ENCODE results near the gene POLR2A. TPM values are rescaled to one million over a fixed set of nuclear protein-coding genes. Genes with fewer than 3 reads are reported as not detected.

The POLR2A gene
- total and polyA plus RNA-seq, 2 of the 4 experiments (the other 2 are of a cell fraction) = 54.0 to 56.6 TPM

- H3K56ac ChIP-seq (ENCODE audit: extremely low read depth, insufficient read depth, low read length) = no peak overlapping the region
- no peak overlapping the region for H4K91ac ChIP-seq (ENCODE audit: insufficient read depth, low read depth, low read length)
- in situ Hi-C loops (cut with MboI; ENCODE audit: low sequenced_read_pairs) (no loop called here), intact Hi-C loops (cut with micrococcal nuclease) (no loop called here), dilution Hi-C loops (cut with HindIII; ENCODE audit: low sequenced_read_pairs, unreplicated experiment) (no loop called here)
- H2BK5ac ChIP-seq (ENCODE audit: low read depth, low read length, poor library complexity, severe bottlenecking) = no peak overlapping the region
- no peak overlapping the region for H3K4me2 ChIP-seq (ENCODE audit: low read depth, low read length)
- no peak overlapping the region for H3K23ac ChIP-seq (ENCODE audit: low read depth, low read length)
- H2AK5ac ChIP-seq (ENCODE audit: low read depth, low read length) = no peak overlapping the region
- H2AFZ ChIP-seq (replicated peaks; ENCODE audit: low read length, poor library complexity) = no peak overlapping the region
- no peak overlapping the region for H3K4me3 ChIP-seq (ENCODE audit: insufficient read depth, low read depth, low read length)
- no peak overlapping the region for H3K4ac ChIP-seq (ENCODE audit: low read depth, low read length)
- BruUV-seq (replicated peaks) = TSS peak; percentile 8
- H2BK120ac ChIP-seq (ENCODE audit: low read depth, low read length) = no peak overlapping the region
- H3K9ac ChIP-seq (ENCODE audit: low read depth, low read length) = no peak overlapping the region
- no peak for TF ChIP-seq FOS (IDR thresholded peaks at IDR 0.05; ENCODE audit: low read depth, low read length)
- peak; percentile 22; the same call in 1 of the 2 replicates for TF ChIP-seq SMC3 (IDR thresholded peaks at IDR 0.05; ENCODE audit: low read depth, low read length)
- TF ChIP-seq MAFK (IDR thresholded peaks at IDR 0.05; ENCODE audit: low read depth, low read length) = no peak
- TF ChIP-seq CTCF (conservative IDR thresholded peaks at IDR 0.05; ENCODE audit: low read depth, low read length) = peak; percentile 25; the same call in 1 of the 2 replicates
- peak; percentile 29; the same call in 1 of the 2 replicates for TF ChIP-seq RAD21 (IDR thresholded peaks at IDR 0.05; ENCODE audit: low read length)
- TF ChIP-seq POLR2A (IDR thresholded peaks at IDR 0.05; ENCODE audit: low read depth, low read length) = no peak
- H3K27ac ChIP-seq (ENCODE audit: insufficient read depth, low read length) = no peak overlapping the region
- ChIA-PET CTCF (interaction anchor here (1.2 kb wide), 1 partner anchor 11 kb away, joined by 3 read pairs; no protein-coding TSS in a partner anchor), POLR2A (ENCODE audit: unreplicated experiment) (no interaction called here)
- H3K36me3 ChIP-seq (ENCODE audit: control insufficient read depth, insufficient read depth, low read length) = peaks cover 73% of the 10 kb centered on the region
- no peak overlapping the region for H3K18ac ChIP-seq (ENCODE audit: low read depth, low read length)
- H3K9me3 ChIP-seq (ENCODE audit: control insufficient read depth, insufficient read depth, low read length) = no peaks in the 10 kb centered on the region
- H4K5ac ChIP-seq (ENCODE audit: low read depth, low read length) = no peak overlapping the region
- H2AK9ac ChIP-seq (replicated peaks; ENCODE audit: low read depth, low read length, poor library complexity) = no peak overlapping the region
- no peak overlapping the region for H2BK20ac ChIP-seq (ENCODE audit: low read depth, low read length)
- H2BK15ac ChIP-seq (ENCODE audit: low read depth, low read length) = no peak overlapping the region
- no peak for ATAC-seq (ENCODE audit: low read depth)
- peaks cover 32 to 39% of the 10 kb centered on the region in 2 experiments for H3K79me1 ChIP-seq (ENCODE audit: low read depth in 1 of 2, low read length in 2 of 2)
- 93% methylated on average over 11 of the region's 14 CpGs; no CpG with 5 or more reads in 1 of the 2 experiments for WGBS, 2 experiments (ENCODE audit: extremely low coverage in 2 of 2, insufficient read length in 1 of 2)
- peaks cover 2% of the 10 kb centered on the region; the same call in 1 of the 2 replicates for H3K9me1 ChIP-seq (ENCODE audit: insufficient read depth, low read length)
- no peak overlapping the region for H3K14ac ChIP-seq (replicated peaks; ENCODE audit: low read depth, low read length)
- DNase-seq = no peak
- H4K20me1 ChIP-seq (ENCODE audit: insufficient read depth, low read length) = peaks cover 9% of the 10 kb centered on the region; the same call in 1 of the 2 replicates
- no peaks in the 10 kb centered on the region for H3K4me1 ChIP-seq (ENCODE audit: control insufficient read depth, insufficient read depth, low read length)
- H4K8ac ChIP-seq (ENCODE audit: low read depth in 2 of 2, low read length in 2 of 2) = no peak overlapping the region
- H3K27me3 ChIP-seq (ENCODE audit: control insufficient read depth, insufficient read depth, low read length) = no peaks in the 10 kb centered on the region
Measured at GRCh38 chr17:7502987-7503386, 18.8 kb downstream of the POLR2A start.
